Ishikawa (cell line): ENCODE results near the gene S100A6.

Experiments used
- CEBPB ChIP-seq: IDR thresholded peaks from 2 replicates; pipeline ENCODE4 v1.6.1; 2012
- CREB1 ChIP-seq: IDR thresholded peaks from 2 replicates; pipeline ENCODE4 v1.6.1; 2012; ENCODE audit warnings: low read depth
- EGR1 ChIP-seq: IDR thresholded peaks from 2 replicates; pipeline ENCODE4 v1.6.1; 2012
- EP300 ChIP-seq: IDR thresholded peaks from 2 replicates; pipeline ENCODE4 v1.6.1; 2012; ENCODE audit warnings: borderline replicate concordance
- FOXM1 ChIP-seq: IDR thresholded peaks from 2 replicates; pipeline ENCODE4 v1.6.1; 2012; ENCODE audit warnings: low read depth, borderline replicate concordance
- MAX ChIP-seq: IDR thresholded peaks from 2 replicates; pipeline ENCODE4 v1.6.1; 2012
- NFIC ChIP-seq: IDR thresholded peaks from 2 replicates; pipeline ENCODE4 v1.6.1; 2012
- REST ChIP-seq: IDR thresholded peaks from 2 replicates; pipeline ENCODE4 v1.6.1; 2012; ENCODE audit warnings: low read depth, mild to moderate bottlenecking
- TAF1 ChIP-seq: IDR thresholded peaks from 2 replicates; pipeline ENCODE4 v1.6.1; 2012; ENCODE audit warnings: low read depth, mild to moderate bottlenecking
- TCF12 ChIP-seq: IDR thresholded peaks from 2 replicates; pipeline ENCODE4 v1.6.1; 2012; ENCODE audit warnings: low read depth
- TEAD4 ChIP-seq: IDR thresholded peaks from 2 replicates; pipeline ENCODE4 v1.6.1; 2012
- USF1 ChIP-seq: IDR thresholded peaks from 2 replicates; pipeline ENCODE4 v1.6.1; 2012
- YY1 ChIP-seq: IDR thresholded peaks from 2 replicates; pipeline ENCODE4 v1.6.1; 2012; ENCODE audit warnings: low read depth
- ZBTB7A ChIP-seq: IDR thresholded peaks from 2 replicates; pipeline ENCODE4 v1.6.1; 2012; ENCODE audit warnings: low read depth

The S100A6 gene

DNA sequence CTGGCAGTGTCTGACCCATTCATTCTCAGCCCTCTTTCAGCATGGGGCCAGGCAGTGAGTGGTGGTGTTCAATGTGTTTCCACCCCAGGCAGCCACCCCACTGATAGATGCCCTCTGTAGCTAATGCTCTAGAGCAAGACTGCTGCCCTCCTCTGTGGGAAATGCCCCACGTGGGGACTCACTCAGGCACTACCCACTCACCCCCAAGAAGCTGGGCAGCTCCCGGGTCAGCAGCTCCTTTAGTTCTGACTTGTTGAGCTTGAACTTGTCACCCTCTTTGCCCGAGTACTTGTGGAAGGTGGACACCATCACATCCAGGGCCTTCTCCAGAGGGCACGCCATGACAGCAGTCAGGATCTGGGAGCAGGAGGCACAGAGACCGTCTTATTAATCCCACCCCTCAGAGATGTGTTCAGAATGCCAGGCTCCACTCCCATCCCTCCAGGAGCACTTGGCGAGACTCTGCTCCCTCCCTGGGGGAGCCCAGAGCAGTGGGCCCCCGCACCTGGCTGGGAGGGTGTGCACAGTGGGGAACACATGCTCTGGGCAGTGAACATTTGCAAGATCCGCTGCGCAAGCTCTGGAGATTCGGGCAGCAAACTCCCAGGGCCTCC, 8.8 kb upstream of the S100A6 start:
- TF ChIP-seq EGR1: no peak
- no peak for TF ChIP-seq CREB1
- TF ChIP-seq TEAD4: no peak
- no peak for TF ChIP-seq CEBPB
- no peak for TF ChIP-seq REST
- TF ChIP-seq TAF1: no peak

DNA sequence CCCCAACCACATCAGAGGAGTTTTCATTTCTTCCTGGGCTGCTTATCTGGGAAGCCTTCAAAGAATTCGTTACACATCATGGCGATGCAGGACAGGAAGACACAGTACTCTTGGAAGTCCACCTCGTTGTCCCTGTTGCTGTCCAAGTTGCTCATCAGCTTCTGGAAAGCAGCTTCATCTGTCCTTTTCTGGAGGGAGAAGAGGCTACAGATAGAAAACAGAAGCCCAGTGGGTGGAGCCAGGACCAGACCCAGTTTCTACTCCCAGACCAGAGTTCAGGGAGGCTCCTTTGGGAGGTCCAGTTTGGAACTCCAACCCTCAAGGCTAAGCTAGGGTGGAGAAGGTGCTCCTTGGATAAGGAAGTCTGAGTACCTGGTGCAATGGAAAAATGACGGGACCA, 7.9 kb upstream of the S100A6 start:
- no peak for TF ChIP-seq MAX

- TF ChIP-seq EGR1 (no peak), CEBPB (no peak), USF1 (no peak), REST (no peak), TAF1 (no peak), TCF12 (no peak), YY1 (no peak), ZBTB7A (no peak), TEAD4 (no peak), EP300 (no peak), FOXM1 (no peak), NFIC (no peak), MAX (no peak)
Observed at GRCh38 chr1:153542956-153543711, 7.3 kb upstream of the S100A6 start.

DNA sequence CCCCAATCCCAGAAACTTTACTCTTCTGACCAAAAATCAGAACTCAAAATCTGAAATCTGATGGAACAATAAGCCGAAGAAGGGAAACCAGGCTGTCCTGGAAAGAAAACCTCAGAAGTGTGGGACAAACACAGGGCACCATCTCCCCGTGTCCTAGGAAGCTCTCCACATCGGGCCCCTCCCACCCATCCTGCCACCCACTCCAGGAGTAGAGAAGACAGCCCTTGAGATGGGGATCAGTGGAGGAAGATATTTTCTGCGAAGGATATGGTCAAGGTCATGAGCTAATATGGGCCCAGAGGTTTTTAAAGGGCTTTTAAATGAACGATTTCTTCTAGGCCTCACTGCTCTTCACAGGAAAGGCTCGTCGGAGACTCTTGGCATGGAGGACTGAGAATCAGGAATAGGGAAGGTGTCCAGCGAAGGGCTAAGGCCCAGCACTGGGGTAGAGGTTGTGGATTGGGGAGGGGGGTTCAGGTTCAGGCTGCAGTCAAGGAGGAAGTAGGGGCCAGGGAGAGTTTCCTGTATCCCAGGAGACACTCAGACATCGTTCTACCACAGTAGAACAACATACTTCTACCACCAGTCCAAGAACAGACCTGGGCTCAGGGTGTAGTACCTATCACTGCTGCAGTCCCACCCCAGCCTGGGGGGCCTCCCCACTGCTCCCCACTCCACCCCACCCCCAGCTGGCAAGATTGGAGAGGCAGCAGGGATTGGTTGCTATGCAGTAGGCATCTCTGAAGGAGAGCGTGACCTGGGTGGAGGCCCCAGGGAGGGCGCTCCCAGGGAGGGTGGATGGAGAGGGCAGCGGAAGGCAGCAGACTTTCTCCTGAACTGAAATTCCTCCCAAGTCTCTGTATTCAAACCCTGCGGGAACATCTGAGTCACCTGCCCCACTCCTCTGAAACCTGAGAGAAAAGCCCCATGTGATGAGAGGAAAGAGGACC, 6.1 kb upstream of the S100A6 start:
- TF ChIP-seq TCF12 (no peak), TAF1 (no peak), YY1 (no peak), MAX (no peak), USF1 (no peak)

DNA sequence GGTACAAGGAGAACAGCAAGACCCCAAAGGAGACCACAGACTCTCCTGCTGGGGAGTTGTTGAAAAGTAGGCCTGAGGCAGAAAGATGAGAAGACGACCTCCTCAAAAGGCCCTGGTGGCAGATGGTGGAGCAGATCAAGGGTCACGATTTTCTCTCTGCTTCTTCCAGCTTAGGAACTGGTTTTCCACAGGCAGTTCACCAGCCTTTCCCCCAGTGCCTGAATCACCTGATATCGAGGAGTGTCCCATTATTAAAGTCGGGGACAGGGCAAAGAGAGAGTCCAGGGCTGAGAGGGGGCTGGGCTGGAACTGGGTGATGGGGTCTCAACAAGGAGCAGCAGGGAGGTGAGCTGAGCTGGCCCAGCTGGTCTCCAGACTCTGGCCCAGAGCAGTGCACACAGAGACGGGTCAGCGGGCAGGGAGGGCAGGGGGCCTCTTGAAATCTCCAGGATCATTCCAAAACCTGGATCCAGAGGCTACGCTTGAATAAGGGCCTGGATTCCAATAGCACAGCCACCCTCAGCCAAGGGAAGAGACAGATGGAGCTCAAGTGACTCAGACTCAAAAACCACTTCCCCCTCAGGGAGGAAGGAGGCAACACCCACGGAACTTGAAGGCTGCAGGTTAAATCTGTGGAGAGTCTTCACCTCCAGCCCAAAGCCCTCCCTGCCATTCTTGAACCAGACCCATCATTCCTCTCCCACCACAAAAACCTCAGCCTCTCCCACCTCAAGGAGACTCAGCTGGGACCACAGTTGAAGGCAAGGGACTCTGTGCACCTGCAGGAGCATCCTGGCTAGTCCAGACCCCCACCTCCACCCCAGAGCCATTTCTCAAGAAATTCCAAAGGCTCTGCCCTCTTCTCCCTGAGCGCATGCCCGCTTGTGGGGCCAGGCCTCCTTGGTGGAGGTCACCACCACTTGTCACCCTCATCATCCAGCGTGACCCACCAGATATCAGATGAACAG, 4.9 kb upstream of the S100A6 start, which contains the start of gene S100A5:
TSS of gene S100A5 (minus strand) at position 541 of the 968 bp plus-strand sequence. CDS start 743 bp downstream, outside the sequence.
- TF ChIP-seq ZBTB7A (no peak), TEAD4 (no peak), YY1 (no peak), NFIC (no peak), USF1 (no peak), EP300 (no peak), TAF1 (no peak), CEBPB (no peak)
